ENCODE data around the gene YAP1.

- TF ChIP-seq CTCF (IDR thresholded peaks at IDR 0.05; ENCODE audit: insufficient read depth, low read depth, low read length) (no peak), EZH2 (IDR thresholded peaks at IDR 0.05; ENCODE audit: insufficient read depth, low read length) (no peak)
Observed at GRCh38 chr11:102223859-102224258, 113.6 kb downstream of the YAP1 start.
